ENCODE measurements around the gene PHKG1. TPM values are rescaled to one million over a fixed set of nuclear protein-coding genes. Genes with fewer than 3 reads are reported as not detected.
"Not testable (repeated sequence)": the region's sequence is repeated elsewhere in the genome, so short reads cannot be mapped to it uniquely, and the experiment has no call there.

Gene PHKG1
- total RNA-seq, 2 experiments from 2014 or later = 2.4 to 3.0 TPM

DNA sequence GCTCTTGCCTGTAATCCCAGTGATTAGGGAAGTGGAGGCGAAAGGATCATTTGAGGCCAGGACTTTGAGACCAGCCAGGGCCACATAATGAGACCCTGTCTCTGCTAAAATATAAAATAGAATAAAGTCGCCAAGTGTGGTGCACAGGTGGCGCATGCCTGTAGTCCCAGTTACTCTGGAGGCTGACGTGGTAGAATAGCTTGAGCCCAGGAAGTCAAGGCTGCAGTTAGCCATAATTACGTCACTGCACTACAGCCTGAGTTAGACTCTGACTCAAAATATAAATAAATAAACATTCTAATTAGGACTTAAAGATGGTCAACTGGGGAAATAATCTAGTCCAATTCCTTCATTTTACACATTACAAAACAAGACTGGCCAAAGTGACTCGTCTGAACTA is 12.8 kb upstream of the PHKG1 start:
- H3K27me3 Mint-ChIP-seq = no peaks in the 10 kb centered on the region
- ChIA-PET CTCF (interaction anchor here (3.0 kb wide), 1 partner anchor 31 kb away, joined by 11 read pairs; no protein-coding TSS in a partner anchor), POLR2A (interaction anchor here (1.2 to 2.3 kb wide), 3 partner anchors 41 to 740 kb away, joined by 4 to 12 read pairs (median 5); partner anchors contain the start of genes CCT6A and PSPH)
- peak overlapping the region; percentile 97 for H3K4me3 Mint-ChIP-seq
- H3K27ac Mint-ChIP-seq = peak overlapping the region; percentile 94
- DNase-seq = peak; percentile 50
- intact Hi-C loops (cut with micrococcal nuclease) = loop anchor here (5.0 kb wide), 1 partner anchor 533 kb away; the partner anchor contains the start of gene VOPP1
- peaks cover 39% of the 10 kb centered on the region for H3K36me3 Mint-ChIP-seq
- H3K4me1 Mint-ChIP-seq (ENCODE audit: low read depth) = peaks cover 29% of the 10 kb centered on the region
- H3K9me3 Mint-ChIP-seq = no peaks in the 10 kb centered on the region

DNA sequence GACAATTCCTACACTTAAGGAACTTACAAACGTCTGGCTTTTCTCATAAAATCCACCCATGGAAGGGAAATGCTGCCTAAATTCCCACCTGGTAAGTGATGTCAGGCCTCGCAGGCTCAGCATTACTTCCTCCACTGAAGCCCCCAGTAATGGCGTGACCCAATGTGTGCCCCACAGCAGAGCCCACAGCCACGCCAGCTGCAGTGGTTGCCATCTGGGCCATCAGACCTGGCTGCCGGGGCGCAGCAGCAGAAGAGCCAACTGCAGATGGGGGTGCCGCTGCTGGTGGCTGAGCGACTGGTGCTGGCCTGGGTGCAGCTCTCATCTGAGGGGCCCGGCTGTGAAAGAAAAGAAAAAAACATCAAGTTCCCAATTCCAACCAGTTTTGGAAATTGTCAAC is 11.4 kb upstream of the PHKG1 start:
- intact Hi-C loops (cut with micrococcal nuclease); H3K27me3 Mint-ChIP-seq; H3K27ac Mint-ChIP-seq; H3K9me3 Mint-ChIP-seq; DNase-seq: not testable (repeated sequence)
- ChIA-PET POLR2A (interaction anchor here (0.8 kb wide), 1 partner anchor 31 kb away, joined by 5 read pairs; no protein-coding TSS in a partner anchor), CTCF (interaction anchor here (0.6 kb wide), 1 partner anchor 108 kb away, joined by 3 read pairs; no protein-coding TSS in a partner anchor)
- peaks cover 45% of the 10 kb centered on the region for H3K36me3 Mint-ChIP-seq
- H3K4me3 Mint-ChIP-seq = peak overlapping the region; percentile 20
- H3K4me1 Mint-ChIP-seq (ENCODE audit: low read depth) = peaks cover 27% of the 10 kb centered on the region

DNA sequence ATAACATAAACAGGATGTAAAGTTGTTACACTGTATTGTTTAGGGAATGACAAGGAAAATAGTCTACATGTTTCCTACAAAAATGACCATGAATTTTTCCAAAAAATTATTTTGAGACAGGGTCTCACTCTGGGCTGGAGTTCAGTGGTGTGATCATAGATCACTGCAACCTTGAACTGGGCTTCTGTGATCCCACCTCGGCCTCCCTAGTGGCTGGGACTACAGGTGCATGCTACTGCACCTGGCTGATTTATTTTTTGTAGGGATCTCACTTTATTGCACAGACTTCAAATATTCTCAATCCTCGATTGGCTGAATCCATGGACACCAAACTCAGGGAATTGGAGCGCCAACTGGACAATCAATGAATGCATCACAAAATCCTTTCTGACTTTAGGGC is 6.9 kb upstream of the PHKG1 start:
- Mint-ChIP-seq H3K4me3 (no peak overlapping the region), H3K9me3 (no peaks in the 10 kb centered on the region), H3K36me3 (peaks cover 29% of the 10 kb centered on the region), H3K27ac (no peak overlapping the region), H3K27me3 (no peaks in the 10 kb centered on the region), H3K4me1 (ENCODE audit: low read depth) (peaks cover 5% of the 10 kb centered on the region)
- intact Hi-C loops (cut with micrococcal nuclease) = no loop called here
- CTCF ChIA-PET = no interaction called here
- no peak for DNase-seq
- POLR2A ChIA-PET = no interaction called here

DNA sequence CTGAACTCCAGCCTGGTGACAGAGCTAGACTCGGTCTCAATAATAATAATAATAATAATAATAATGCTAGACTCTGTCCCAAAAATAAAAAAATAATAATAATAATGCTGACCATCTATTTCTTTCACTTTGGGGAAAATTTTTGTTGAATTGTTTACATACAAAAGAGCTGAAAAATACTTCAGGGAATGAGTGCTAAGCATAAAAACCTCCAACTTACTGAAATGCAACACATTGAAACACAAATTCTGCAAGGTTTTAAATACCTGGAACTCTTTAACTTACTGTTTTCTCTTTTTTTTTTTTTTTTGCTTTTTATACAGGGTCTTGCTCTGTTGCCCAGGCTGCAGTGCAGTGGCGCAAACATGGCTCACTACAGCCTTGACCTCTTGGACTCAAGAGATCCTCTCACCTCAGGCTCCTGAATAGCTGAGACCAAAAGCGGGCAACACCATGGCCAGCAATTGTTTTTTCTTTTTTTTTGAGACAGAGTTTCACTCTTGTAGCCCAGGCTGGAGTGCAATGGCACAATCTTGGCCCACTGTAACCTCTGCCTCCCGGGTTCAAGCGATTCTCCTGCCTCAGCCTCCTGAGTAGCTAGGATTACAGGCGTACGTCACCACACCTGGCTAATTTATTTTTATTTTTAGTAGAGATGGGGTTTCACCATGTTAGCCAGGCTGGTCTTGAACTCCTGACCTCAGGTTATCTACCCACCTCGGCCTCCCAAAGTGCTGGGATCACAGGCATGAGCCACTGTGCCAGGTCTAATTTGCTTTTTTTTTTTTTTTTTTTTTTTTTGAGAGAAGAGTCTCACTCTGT is 5.6 kb upstream of the PHKG1 start:
- H3K27me3 Mint-ChIP-seq; DNase-seq; H3K9me3 Mint-ChIP-seq; intact Hi-C loops (cut with micrococcal nuclease); H3K27ac Mint-ChIP-seq; H3K4me1 Mint-ChIP-seq (ENCODE audit: low read depth); H3K4me3 Mint-ChIP-seq: not testable (repeated sequence)
- H3K36me3 Mint-ChIP-seq = peaks cover 24% of the 10 kb centered on the region
- ChIA-PET POLR2A (interaction anchor here (0.7 kb wide), 1 partner anchor 61 kb away, joined by 3 read pairs; no protein-coding TSS in a partner anchor), CTCF (interaction anchor here (1.3 kb wide), 1 partner anchor 24 kb away, joined by 4 read pairs; no protein-coding TSS in a partner anchor)

DNA sequence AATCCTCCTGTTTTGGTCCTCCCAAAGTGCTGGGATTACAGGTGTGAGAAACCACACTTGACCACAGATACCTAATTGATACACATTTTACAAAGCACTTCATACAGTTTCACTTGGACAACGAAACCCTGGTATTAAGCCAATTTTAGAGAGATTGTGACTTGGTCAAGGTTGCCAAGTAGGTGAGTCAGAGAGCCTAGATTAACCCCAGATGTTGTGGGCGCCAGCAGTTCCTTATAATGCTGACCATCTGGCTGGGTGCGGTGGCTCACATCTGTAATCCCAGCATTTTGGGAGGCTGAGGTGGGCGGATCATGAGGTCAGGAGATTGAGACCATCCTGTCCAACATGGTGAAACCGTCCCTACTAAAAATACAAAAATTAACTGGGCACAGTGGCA is 4.9 kb upstream of the PHKG1 start:
- H3K4me3 Mint-ChIP-seq = no peak overlapping the region
- POLR2A ChIA-PET = no interaction called here
- DNase-seq = no peak
- H3K4me1 Mint-ChIP-seq (ENCODE audit: low read depth) = no peaks in the 10 kb centered on the region
- CTCF ChIA-PET = no interaction called here
- peaks cover 21% of the 10 kb centered on the region for H3K36me3 Mint-ChIP-seq
- intact Hi-C loops (cut with micrococcal nuclease) = no loop called here
- H3K27ac Mint-ChIP-seq = no peak overlapping the region
- H3K27me3 Mint-ChIP-seq = no peaks in the 10 kb centered on the region
- H3K9me3 Mint-ChIP-seq = no peaks in the 10 kb centered on the region

DNA sequence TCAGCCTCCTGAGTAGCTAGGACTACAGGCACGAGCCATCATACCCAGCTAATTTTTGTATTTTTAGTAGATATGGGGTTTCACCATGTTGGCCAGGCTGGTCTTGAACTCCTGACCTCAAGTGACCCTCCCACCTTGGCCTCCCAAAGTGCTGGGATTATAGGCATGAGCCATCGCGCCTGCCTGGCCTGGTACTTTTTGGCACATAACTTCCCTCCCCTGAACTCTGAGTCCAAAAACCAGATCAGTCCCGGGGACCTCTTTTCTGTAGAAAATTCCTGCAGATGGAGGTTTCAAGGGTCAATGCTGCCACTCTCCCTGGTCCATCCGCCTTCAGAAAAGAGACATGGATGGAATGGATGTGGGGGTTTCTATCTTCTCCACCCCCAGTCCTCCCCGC is 364 bp downstream of the PHKG1 start:
- ChIA-PET POLR2A (interaction anchor here (1.3 kb wide), 1 partner anchor 8 kb away, joined by 8 read pairs; no protein-coding TSS in a partner anchor), CTCF (interaction anchor here (1.0 to 2.5 kb wide), 2 partner anchors 15 to 18 kb away, joined by 3 to 9 read pairs; no protein-coding TSS in a partner anchor)
- H3K4me1 Mint-ChIP-seq (ENCODE audit: low read depth); H3K27me3 Mint-ChIP-seq; DNase-seq; H3K4me3 Mint-ChIP-seq; intact Hi-C loops (cut with micrococcal nuclease); H3K9me3 Mint-ChIP-seq; H3K27ac Mint-ChIP-seq; H3K36me3 Mint-ChIP-seq: not testable (repeated sequence)

DNA sequence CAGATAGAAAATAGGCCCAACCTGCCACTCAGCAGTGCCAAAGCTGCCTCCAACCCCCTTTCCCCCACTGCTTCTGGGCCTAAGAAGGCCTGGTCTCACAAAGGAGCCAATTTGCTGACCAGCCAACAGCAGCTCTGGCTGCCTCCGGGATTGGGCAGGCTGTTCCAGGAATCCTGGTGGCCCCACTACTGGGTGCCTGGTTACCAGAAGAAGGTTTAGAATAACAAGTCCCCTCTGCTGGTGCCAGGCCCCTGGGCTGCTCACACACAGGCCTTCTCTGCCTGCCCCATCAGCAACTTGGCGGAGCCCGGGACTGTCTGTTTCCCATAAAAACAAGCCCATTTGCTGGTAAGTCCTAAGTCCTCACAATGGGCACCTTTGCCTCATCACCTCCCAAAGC is 1.2 kb downstream of the PHKG1 start:
- Mint-ChIP-seq H3K36me3 (peaks cover 7% of the 10 kb centered on the region), H3K4me3 (no peak overlapping the region), H3K9me3 (no peaks in the 10 kb centered on the region), H3K27me3 (no peaks in the 10 kb centered on the region), H3K27ac (no peak overlapping the region), H3K4me1 (ENCODE audit: low read depth) (no peaks in the 10 kb centered on the region)
- intact Hi-C loops (cut with micrococcal nuclease) = no loop called here
- ChIA-PET POLR2A (no interaction called here), CTCF (interaction anchor here (1.0 to 2.5 kb wide), 2 partner anchors 14 to 17 kb away, joined by 3 to 9 read pairs; no protein-coding TSS in a partner anchor)
- DNase-seq = no peak

DNA sequence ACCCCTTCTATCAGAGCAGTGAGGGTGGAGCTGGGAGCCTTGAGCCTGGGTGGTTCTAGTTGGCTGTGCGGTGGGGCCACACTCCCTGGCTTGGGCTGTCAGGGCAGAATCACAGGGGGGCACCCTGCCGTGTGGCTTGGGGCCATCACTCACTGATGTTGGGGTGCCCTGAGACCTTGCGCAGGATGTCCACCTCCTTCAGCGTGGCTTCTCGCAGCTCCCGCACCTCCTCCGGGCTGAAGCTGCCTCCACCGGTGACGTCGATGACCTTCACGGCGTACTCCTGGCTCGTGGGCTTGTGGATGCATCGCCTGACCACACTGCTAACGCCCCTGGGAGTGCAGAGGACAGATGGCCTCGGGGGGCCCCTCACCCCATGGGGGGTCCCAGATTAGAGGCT is 5.3 kb downstream of the PHKG1 start:
- DNase-seq = no peak
- no peaks in the 10 kb centered on the region for H3K4me1 Mint-ChIP-seq (ENCODE audit: low read depth)
- no peak overlapping the region for H3K4me3 Mint-ChIP-seq
- POLR2A ChIA-PET = no interaction called here
- H3K27ac Mint-ChIP-seq = no peak overlapping the region
- CTCF ChIA-PET = no interaction called here
- no peaks in the 10 kb centered on the region for H3K9me3 Mint-ChIP-seq
- intact Hi-C loops (cut with micrococcal nuclease) = no loop called here
- peaks cover 9% of the 10 kb centered on the region for H3K36me3 Mint-ChIP-seq
- no peaks in the 10 kb centered on the region for H3K27me3 Mint-ChIP-seq

DNA sequence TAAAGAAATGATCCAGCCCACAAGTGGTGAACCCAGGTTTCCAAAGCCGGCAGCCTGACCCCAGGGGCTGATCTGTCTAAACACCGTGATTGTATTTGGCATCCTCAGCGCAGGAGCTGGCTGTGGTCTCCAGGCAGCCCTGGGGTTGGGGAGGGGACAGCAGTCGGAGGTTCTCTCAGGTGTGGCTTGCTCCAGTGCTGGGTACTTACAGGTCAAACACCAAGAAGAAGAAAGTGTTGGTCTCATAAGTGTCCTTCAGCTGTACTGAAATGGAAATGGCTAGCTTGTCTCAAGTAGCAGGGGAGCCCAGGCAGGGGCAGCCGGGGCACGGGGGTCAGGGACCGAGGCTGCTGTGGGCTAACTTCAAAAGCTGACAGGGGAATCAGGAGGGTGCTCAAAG is 6.0 kb downstream of the PHKG1 start:
- Mint-ChIP-seq H3K27me3 (no peaks in the 10 kb centered on the region), H3K27ac (no peak overlapping the region), H3K4me1 (ENCODE audit: low read depth) (no peaks in the 10 kb centered on the region), H3K4me3 (no peak overlapping the region), H3K9me3 (no peaks in the 10 kb centered on the region), H3K36me3 (peaks cover 12% of the 10 kb centered on the region)
- POLR2A ChIA-PET = no interaction called here
- CTCF ChIA-PET = no interaction called here
- no peak for DNase-seq
- intact Hi-C loops (cut with micrococcal nuclease) = no loop called here

DNA sequence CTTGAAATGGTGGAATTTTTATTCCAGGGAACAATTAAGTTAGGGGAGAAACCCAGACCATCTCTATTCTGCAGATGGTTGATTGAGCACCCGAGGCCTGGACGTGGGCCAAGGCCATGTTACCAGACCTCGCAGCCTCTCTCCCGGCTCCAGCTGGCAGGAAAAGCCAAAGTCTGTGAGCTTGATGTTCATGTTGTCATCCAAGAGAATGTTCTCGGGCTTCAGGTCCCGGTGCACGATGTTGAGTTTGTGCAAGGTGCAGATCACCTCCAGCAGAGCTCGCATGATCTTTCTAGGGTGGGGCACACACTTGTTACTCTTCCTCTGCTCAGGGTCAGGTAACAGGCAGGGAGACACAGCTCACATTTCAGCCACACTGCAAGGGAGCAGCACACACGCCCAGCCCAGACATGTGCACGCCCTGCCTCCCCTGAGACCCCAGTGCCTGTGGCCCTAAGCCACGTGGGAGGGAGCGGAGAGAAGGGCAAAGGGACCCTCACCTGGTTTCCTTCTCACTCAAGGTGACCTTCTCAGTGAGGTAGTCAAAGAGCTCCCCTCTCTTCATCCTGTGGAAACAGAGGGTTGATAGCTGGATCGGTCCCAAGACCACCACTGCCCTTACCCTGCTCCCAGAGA is 9.5 kb downstream of the PHKG1 start:
- no peak for DNase-seq
- Mint-ChIP-seq H3K4me1 (ENCODE audit: low read depth) (no peaks in the 10 kb centered on the region), H3K9me3 (no peaks in the 10 kb centered on the region), H3K27me3 (no peaks in the 10 kb centered on the region), H3K4me3 (no peak overlapping the region), H3K36me3 (peaks cover 25% of the 10 kb centered on the region), H3K27ac (no peak overlapping the region)
- intact Hi-C loops (cut with micrococcal nuclease) = no loop called here
- ChIA-PET POLR2A (interaction anchor here (1.6 kb wide), 1 partner anchor 10 kb away, joined by 8 read pairs; the partner anchor contains the start of gene PHKG1), CTCF (interaction anchor here (0.7 kb wide), 1 partner anchor 9 kb away, joined by 4 read pairs; no protein-coding TSS in a partner anchor)

DNA sequence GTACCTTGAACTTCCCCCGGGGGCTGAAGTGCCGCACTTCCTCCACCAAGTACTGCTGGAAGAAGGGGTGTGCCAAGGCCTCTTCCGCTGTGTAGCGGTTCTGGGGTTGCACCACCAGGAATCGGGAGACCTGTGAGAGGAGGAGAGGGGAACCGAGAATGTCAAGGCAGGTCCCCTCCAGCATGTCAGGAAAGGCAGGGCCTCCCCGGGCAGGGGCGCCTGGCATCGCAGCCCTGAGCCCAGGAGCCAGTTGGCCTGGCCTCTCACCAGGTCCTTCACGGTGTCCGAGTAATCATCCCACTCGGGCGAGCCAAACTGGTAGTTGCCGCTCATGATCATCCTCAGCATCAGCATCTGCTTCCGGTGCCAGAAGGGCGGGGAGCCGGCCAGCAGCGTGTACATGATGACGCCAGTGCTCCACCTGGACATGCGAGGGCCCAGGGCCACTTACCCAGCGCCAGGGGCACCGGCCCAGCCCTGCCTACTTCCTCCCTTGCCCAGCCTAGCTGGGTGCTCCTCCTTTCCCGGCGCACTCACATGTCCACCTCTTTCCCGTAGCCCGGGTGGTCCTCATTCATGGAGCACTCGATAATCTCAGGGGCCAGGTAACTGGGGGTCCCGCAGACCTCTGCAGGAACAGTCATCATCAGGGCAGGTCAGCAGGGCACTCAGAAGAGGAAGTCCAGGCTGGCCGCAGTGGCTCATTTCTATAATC is 11.0 kb downstream of the PHKG1 start:
- no peaks in the 10 kb centered on the region for H3K9me3 Mint-ChIP-seq
- no peak overlapping the region for H3K4me3 Mint-ChIP-seq
- no peaks in the 10 kb centered on the region for H3K27me3 Mint-ChIP-seq
- H3K27ac Mint-ChIP-seq = no peak overlapping the region
- ChIA-PET CTCF (no interaction called here), POLR2A (no interaction called here)
- DNase-seq = no peak
- peaks cover 26% of the 10 kb centered on the region for H3K36me3 Mint-ChIP-seq
- intact Hi-C loops (cut with micrococcal nuclease) = no loop called here
- no peaks in the 10 kb centered on the region for H3K4me1 Mint-ChIP-seq (ENCODE audit: low read depth)
